GM20431 (cell line): ENCODE measurements around the gene PSMB2.

Experiments used
- in situ Hi-C: fragments of 300-500 bp; cut with MseI, MboI; formaldehyde crosslinking; loops from one replicate; pipeline ENCODE4 v1.15.0; 2020; ENCODE audit warnings: low sequenced_read_pairs; ENCODE audit not compliant: unreplicated experiment

PSMB2 gene

GRCh38 chr1:35646043-35646442 is 4.7 kb upstream of the PSMB2 start:
- in situ Hi-C loops, result no loop called here

GRCh38 chr1:35644204-35644603 is 2.9 kb upstream of the PSMB2 start:
- in situ Hi-C loops, result no loop called here

- in situ Hi-C loops, result no loop called here
These were observed 1.2 kb upstream of the PSMB2 start for GRCh38 chr1:35642471-35642955.

- in situ Hi-C loops, result no loop called here
These were observed 720 bp downstream of the PSMB2 start for GRCh38 chr1:35640380-35641232.

- in situ Hi-C loops, result no loop called here
These were observed 3.9 kb downstream of the PSMB2 start for GRCh38 chr1:35637401-35637809.

GRCh38 chr1:35633547-35633946 is 7.8 kb downstream of the PSMB2 start:
- in situ Hi-C loops, result no loop called here

GRCh38 chr1:35631396-35631795 is 9.9 kb downstream of the PSMB2 start:
- in situ Hi-C loops, result no loop called here

GRCh38 chr1:35629051-35629450 is 12.3 kb downstream of the PSMB2 start:
- in situ Hi-C loops, result no loop called here

- in situ Hi-C loops, result no loop called here
These were observed 17.5 kb downstream of the PSMB2 start for GRCh38 chr1:35623832-35624231.

- in situ Hi-C loops, result no loop called here
These were observed 18.7 kb downstream of the PSMB2 start for GRCh38 chr1:35622510-35623178.

GRCh38 chr1:35619237-35620121 is 21.8 kb downstream of the PSMB2 start:
- in situ Hi-C loops, result no loop called here

- in situ Hi-C loops, result no loop called here
These were observed 25.9 kb downstream of the PSMB2 start for GRCh38 chr1:35615440-35615839.

- in situ Hi-C loops, result no loop called here
These were observed 29.7 kb downstream of the PSMB2 start for GRCh38 chr1:35611655-35612054.

GRCh38 chr1:35605867-35606182 is 35.5 kb downstream of the PSMB2 start:
- in situ Hi-C loops, result no loop called here

GRCh38 chr1:35605071-35605866 is 36.1 kb downstream of the PSMB2 start:
- in situ Hi-C loops, result no loop called here

- in situ Hi-C loops, result no loop called here
These were observed 37.4 kb downstream of the PSMB2 start for GRCh38 chr1:35603941-35604340.

GRCh38 chr1:35603468-35603867 is 37.9 kb downstream of the PSMB2 start:
- in situ Hi-C loops, result no loop called here

- in situ Hi-C loops, result no loop called here
These were observed 40.7 kb downstream of the PSMB2 start for GRCh38 chr1:35600593-35600992.

GRCh38 chr1:35599411-35599810 is 41.9 kb downstream of the PSMB2 start:
- in situ Hi-C loops, result no loop called here

- in situ Hi-C loops, result no loop called here
These were observed 42.4 kb downstream of the PSMB2 start for GRCh38 chr1:35598895-35599294.
